AG04450 (cell line): ENCODE data around the gene TIMM9. TPM values are rescaled to one million over a fixed set of nuclear protein-coding genes. Genes with fewer than 3 reads are reported as not detected.

Source experiments
- CTCF ChIA-PET: fragments of 300-600, 350-600 bp; formaldehyde crosslinking; extraction: SDS; loops from one replicate; lab custom pipeline; 2022; ENCODE audit warnings: antibody characterized with exemption, inconsistent platforms; lab: Charles Lee
- POLR2A ChIA-PET: fragments of 350-600 bp; formaldehyde crosslinking; extraction: SDS; loops from one replicate; lab custom pipeline; 2021; ENCODE audit warnings: antibody characterized with exemption, inconsistent platforms; lab: Yijun Ruan, JAX
- DNase-seq: peaks from one replicate; pipeline ENCODE4 v3.0.0-alpha.2; 2011; ENCODE audit warnings: low read depth, low spot score
- H3K27ac ChIP-seq: one replicate; pipeline ENCODE4 v1.5.1; 2012; ENCODE audit warnings: low read depth, low read length, control low read depth
- H3K27me3 ChIP-seq: one replicate; pipeline ENCODE4 v1.6.0; 2012; ENCODE audit warnings: low read length; ENCODE audit not compliant: control insufficient read depth, insufficient read depth
- H3K4me3 ChIP-seq: 2 replicates; pipeline ENCODE4 v1.5.1; 2011; ENCODE audit warnings: mild to moderate bottlenecking, low read depth, low read length, control low read depth
- H3K9me3 ChIP-seq: 2 replicates; pipeline ENCODE4 v1.5.1; 2012; ENCODE audit warnings: low read length; ENCODE audit not compliant: control insufficient read depth, insufficient read depth
- CTCF ChIP-seq: IDR thresholded peaks from 2 replicates; pipeline ENCODE4 v1.5.1; 2011; ENCODE audit warnings: low read depth, low read length, control low read depth, inconsistent platforms
- polyA plus RNA-seq: library from polyadenylated mRNA; depleted of rRNA; stranded (reverse); fragments of >200 nt; gene quantifications from 2 replicates; pipeline ENCODE4 v1.2.3, GENCODE V29; 2011

TIMM9 gene
- polyA plus RNA-seq, 1 experiment: 26.8 TPM

GRCh38 chr14:58466459-58466858 is 39.1 kb upstream of the TIMM9 start:
- Histone ChIP-seq H3K4me3 (no peak overlapping the region), H3K9me3 (no peaks in the 10 kb centered on the region), H3K27me3 (no peaks in the 10 kb centered on the region), H3K27ac (no peak overlapping the region)
- CTCF ChIA-PET: interaction anchor here (1.1 kb wide), 1 partner anchor 35 kb away, joined by 3 read pairs; no protein-coding TSS in a partner anchor
- POLR2A ChIA-PET: no interaction called here
- TF ChIP-seq CTCF: no peak
- DNase-seq: no peak

- DNase-seq: peak; percentile 1
Measured at GRCh38 chr14:58465421-58465820, 38.1 kb upstream of the TIMM9 start.

GRCh38 chr14:58464652-58465051 is 37.3 kb upstream of the TIMM9 start:
- ChIA-PET CTCF (no interaction called here), POLR2A (no interaction called here)
- H3K27me3 ChIP-seq: no peaks in the 10 kb centered on the region
- no peak for DNase-seq
- no peaks in the 10 kb centered on the region for H3K9me3 ChIP-seq
- H3K27ac ChIP-seq: no peak overlapping the region
- no peak for TF ChIP-seq CTCF
- H3K4me3 ChIP-seq: no peak overlapping the region

More at GRCh38 chr14:58465421-58465820, 38.1 kb upstream of the TIMM9 start:
- Histone ChIP-seq H3K27me3 (no peaks in the 10 kb centered on the region), H3K4me3 (no peak overlapping the region), H3K9me3 (no peaks in the 10 kb centered on the region), H3K27ac (no peak overlapping the region)
- POLR2A ChIA-PET: no interaction called here
- CTCF ChIA-PET: interaction anchor here (0.6 to 0.9 kb wide), 2 partner anchors 36 to 590 kb away, joined by 3 read pairs; no protein-coding TSS in a partner anchor
- TF ChIP-seq CTCF: no peak

- Histone ChIP-seq H3K4me3 (no peak overlapping the region), H3K27ac (no peak overlapping the region), H3K9me3 (no peaks in the 10 kb centered on the region), H3K27me3 (no peaks in the 10 kb centered on the region)
- TF ChIP-seq CTCF: no peak
- ChIA-PET CTCF (interaction anchor here (0.6 to 1.4 kb wide), 3 partner anchors 17 to 592 kb away, joined by 3 to 7 read pairs (median 5); no protein-coding TSS in a partner anchor), POLR2A (no interaction called here)
- no peak for DNase-seq
Measured at GRCh38 chr14:58463147-58463546, 35.8 kb upstream of the TIMM9 start.

GRCh38 chr14:58460772-58461171 is 33.4 kb upstream of the TIMM9 start:
- POLR2A ChIA-PET: no interaction called here
- Histone ChIP-seq H3K27ac (no peak overlapping the region), H3K4me3 (no peak overlapping the region), H3K27me3 (no peaks in the 10 kb centered on the region), H3K9me3 (no peaks in the 10 kb centered on the region)
- CTCF ChIA-PET: no interaction called here
- no peak for TF ChIP-seq CTCF
- no peak for DNase-seq
